ENCODE results near the gene DNASE1.

DNA sequence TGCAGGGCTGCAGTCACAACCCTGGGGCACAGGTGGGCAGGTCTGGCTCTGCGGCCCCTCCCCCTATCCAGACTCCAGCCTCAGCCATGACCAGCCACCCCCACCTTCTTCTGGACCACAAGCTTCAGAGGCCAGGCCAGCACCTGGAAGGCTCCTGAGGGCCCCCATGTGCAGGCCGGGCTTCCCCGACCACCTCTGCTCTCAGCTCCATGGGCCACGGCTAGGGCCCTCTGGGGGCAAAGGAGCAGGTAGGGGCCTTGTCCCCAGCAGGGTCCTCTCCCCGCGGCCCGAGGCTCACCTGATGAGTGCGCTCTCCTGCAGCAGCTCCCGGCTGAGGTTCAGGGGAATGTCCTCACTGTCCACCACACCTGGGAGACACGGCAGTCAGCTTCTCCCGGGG is 16.9 kb downstream of the DNASE1 start:
- TF ChIP-seq POLR2A (IDR thresholded peaks at IDR 0.05): no peak
- TF ChIP-seq, protein P1, sequence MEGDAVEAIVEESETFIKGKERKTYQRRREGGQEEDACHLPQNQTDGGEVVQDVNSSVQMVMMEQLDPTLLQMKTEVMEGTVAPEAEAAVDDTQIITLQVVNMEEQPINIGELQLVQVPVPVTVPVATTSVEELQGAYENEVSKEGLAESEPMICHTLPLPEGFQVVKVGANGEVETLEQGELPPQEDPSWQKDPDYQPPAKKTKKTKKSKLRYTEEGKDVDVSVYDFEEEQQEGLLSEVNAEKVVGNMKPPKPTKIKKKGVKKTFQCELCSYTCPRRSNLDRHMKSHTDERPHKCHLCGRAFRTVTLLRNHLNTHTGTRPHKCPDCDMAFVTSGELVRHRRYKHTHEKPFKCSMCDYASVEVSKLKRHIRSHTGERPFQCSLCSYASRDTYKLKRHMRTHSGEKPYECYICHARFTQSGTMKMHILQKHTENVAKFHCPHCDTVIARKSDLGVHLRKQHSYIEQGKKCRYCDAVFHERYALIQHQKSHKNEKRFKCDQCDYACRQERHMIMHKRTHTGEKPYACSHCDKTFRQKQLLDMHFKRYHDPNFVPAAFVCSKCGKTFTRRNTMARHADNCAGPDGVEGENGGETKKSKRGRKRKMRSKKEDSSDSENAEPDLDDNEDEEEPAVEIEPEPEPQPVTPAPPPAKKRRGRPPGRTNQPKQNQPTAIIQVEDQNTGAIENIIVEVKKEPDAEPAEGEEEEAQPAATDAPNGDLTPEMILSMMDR (IDR thresholded peaks at IDR 0.05): no peak
- no peak for TF ChIP-seq EP300 (IDR thresholded peaks at IDR 0.05)
- TF ChIP-seq POLR2AphosphoS5 (IDR thresholded peaks at IDR 0.05): no peak

Measured in upper lobe of left lung (tissue), 4 donors.